ENCODE data around the gene EDARADD. TPM values are rescaled to one million over a fixed set of nuclear protein-coding genes. Genes with fewer than 3 reads are reported as not detected.

Gene EDARADD
- total RNA-seq, 1 donor from 2014 or later = 4.2 TPM

GRCh38 chr1:236507022-236507700 is 113.1 kb downstream of the EDARADD start:
- Histone ChIP-seq H3K4me3 (ENCODE audit: low read depth, low read length) (no peak overlapping the region), H3K27me3 (ENCODE audit: control insufficient read depth, insufficient read depth, low read length) (no peaks in the 10 kb centered on the region), H3K36me3 (ENCODE audit: control insufficient read depth, insufficient read depth, low read length) (no peaks in the 10 kb centered on the region)
- DNase-seq (ENCODE audit: low read depth) = no peak
- TF ChIP-seq CTCF (IDR thresholded peaks at IDR 0.05; ENCODE audit: insufficient read depth, low read length, poor library complexity, severe bottlenecking) = no peak

DNA sequence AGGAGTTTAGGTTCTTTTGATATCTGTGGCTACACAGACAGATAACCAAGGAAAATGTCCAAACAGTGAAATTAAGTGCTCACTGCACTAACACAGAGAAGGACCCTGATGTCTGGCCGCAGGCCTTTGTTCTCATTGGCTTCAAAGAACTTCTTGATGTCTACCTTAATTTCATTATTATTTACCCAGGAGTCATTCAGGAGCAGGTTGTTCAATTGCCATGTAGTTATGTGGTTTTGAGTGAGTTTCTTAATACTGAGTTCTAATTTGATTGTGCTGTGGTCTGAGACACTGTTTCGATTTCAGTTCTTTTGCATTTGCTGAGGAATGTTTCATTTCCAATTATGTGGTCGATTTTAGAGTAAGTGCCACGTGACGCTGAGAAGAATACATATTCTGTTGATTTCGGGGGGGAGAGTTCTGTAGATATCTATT is 114.5 kb downstream of the EDARADD start:
- no peak for TF ChIP-seq CTCF (IDR thresholded peaks at IDR 0.05; ENCODE audit: insufficient read depth, low read length, poor library complexity, severe bottlenecking)
- no peak overlapping the region for H3K4me3 ChIP-seq (ENCODE audit: low read depth, low read length)

GRCh38 chr1:236509203-236509602 is 115.1 kb downstream of the EDARADD start:
- Histone ChIP-seq H3K36me3 (ENCODE audit: control insufficient read depth, insufficient read depth, low read length) (no peaks in the 10 kb centered on the region), H3K27me3 (ENCODE audit: control insufficient read depth, insufficient read depth, low read length) (no peaks in the 10 kb centered on the region), H3K4me3 (ENCODE audit: low read depth, low read length) (no peak overlapping the region)
- no peak for TF ChIP-seq CTCF (IDR thresholded peaks at IDR 0.05; ENCODE audit: insufficient read depth, low read length, poor library complexity, severe bottlenecking)
- DNase-seq (ENCODE audit: low read depth) = no peak

More for the DNA sequence above, 114.5 kb downstream of the EDARADD start:
- Histone ChIP-seq H3K36me3 (ENCODE audit: control insufficient read depth, insufficient read depth, low read length) (no peaks in the 10 kb centered on the region), H3K27me3 (ENCODE audit: control insufficient read depth, insufficient read depth, low read length) (no peaks in the 10 kb centered on the region)
- DNase-seq (ENCODE audit: low read depth) = no peak

GRCh38 chr1:236509647-236510401 is 115.7 kb downstream of the EDARADD start:
- Histone ChIP-seq H3K36me3 (ENCODE audit: control insufficient read depth, insufficient read depth, low read length) (no peaks in the 10 kb centered on the region), H3K4me3 (ENCODE audit: low read depth, low read length) (no peak overlapping the region), H3K27me3 (ENCODE audit: control insufficient read depth, insufficient read depth, low read length) (no peaks in the 10 kb centered on the region)
- no peak for DNase-seq (ENCODE audit: low read depth)
- TF ChIP-seq CTCF (IDR thresholded peaks at IDR 0.05; ENCODE audit: insufficient read depth, low read length, poor library complexity, severe bottlenecking) = no peak

DNA sequence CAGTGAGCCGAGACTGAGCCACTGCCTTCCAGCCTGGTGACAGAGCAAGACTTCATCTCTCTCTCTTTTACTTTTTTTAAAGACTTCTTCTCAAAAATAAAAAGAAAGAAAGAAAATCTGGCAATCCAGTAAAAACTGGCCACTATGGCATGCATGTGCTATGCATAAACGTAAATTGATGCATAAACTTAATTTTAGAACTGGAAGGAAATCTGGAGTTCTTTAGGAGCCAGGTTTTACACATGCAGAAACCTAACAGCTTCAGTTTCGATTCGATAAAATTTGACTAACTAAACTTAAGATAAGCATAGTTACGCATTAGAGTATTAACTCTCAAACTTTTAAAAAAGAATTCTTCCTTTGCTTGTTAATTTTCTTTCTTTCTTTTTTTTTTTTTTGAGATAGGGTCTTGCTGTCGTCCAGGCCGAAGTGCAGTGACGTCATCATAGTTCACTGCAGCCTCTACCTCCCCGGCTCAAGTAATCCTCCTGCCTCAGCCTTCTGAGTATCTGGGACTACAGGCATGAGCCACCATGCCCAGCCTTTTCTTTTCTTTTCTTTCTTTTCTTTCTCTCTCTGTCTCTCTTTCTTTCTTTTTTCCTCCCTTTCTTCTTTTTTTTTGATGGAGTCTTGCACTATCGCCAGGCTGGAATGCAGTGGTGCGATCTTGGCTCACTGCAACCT is 117.8 kb downstream of the EDARADD start:
- no peaks in the 10 kb centered on the region for H3K27me3 ChIP-seq (ENCODE audit: control insufficient read depth, insufficient read depth, low read length)
- TF ChIP-seq CTCF (IDR thresholded peaks at IDR 0.05; ENCODE audit: insufficient read depth, low read length, poor library complexity, severe bottlenecking) = no peak
- no peak overlapping the region for H3K4me3 ChIP-seq (ENCODE audit: low read depth, low read length)
- H3K36me3 ChIP-seq (ENCODE audit: control insufficient read depth, insufficient read depth, low read length) = no peaks in the 10 kb centered on the region
- DNase-seq (ENCODE audit: low read depth) = no peak

Data from kidney epithelial cell (primary cell).